ENCODE results near the gene FOXP1. TPM values are rescaled to one million over a fixed set of nuclear protein-coding genes. Genes with fewer than 3 reads are reported as not detected.

The FOXP1 gene
- total and polyA plus RNA-seq, 9 of the 15 experiments (the other 6 are each of a cell fraction or from before 2014, with no cell fraction given), result 7.7 to 34.5 (median 13.7) TPM

DNA sequence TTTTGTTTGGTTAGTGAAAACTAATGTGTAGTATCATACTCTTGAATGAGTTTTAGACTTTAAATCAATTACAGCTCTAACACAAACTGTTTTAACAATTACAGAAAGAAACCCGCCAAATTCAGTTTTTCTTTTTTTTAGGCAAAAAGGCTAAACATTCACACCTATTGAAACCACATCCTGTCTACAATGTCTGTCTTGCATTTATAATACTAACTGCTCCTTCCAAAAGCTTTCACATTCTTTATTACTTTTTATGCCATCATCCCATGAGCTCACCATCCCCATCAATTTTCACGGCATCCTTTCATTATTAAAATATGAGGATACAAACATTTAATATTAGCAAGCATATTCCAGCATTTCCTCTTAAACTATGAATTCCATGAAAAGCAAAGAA, 593.3 kb downstream of the FOXP1 start (continued):
- TF ChIP-seq, protein P1, sequence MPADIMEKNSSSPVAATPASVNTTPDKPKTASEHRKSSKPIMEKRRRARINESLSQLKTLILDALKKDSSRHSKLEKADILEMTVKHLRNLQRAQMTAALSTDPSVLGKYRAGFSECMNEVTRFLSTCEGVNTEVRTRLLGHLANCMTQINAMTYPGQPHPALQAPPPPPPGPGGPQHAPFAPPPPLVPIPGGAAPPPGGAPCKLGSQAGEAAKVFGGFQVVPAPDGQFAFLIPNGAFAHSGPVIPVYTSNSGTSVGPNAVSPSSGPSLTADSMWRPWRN (IDR thresholded peaks at IDR 0.05; ENCODE audit: low read depth), result no peak
- TF ChIP-seq HNRNPK (IDR thresholded peaks at IDR 0.05; ENCODE audit: low read depth, low read length, poor library complexity, severe bottlenecking) (no peak), CTBP1 (IDR thresholded peaks at IDR 0.05; ENCODE audit: borderline replicate concordance) (no peak), MCM5 (IDR thresholded peaks at IDR 0.05; ENCODE audit: low read depth) (no peak), CHCHD3 (CRISPR knock-in tag; IDR thresholded peaks at IDR 0.05) (no peak)

DNA sequence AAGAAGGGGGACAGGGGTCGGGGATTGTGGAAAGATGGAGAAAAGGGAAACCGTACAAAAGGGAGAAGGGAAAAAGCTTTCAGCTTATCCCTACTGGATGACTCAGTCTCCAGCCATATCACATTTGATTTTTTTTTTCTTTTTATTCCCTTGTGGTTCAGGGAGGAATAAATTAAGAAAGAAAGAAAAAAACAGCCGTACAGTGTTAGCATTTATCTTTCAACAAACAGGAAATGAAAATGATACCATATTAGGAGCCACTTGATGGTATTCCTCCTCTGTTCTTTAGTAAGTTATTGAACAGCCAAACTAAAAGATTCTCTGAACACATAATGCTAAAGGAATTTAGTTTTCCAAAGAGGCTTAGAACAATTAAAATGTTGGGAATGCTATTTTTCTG, 594.4 kb downstream of the FOXP1 start:
- Histone ChIP-seq H3K4me1 (replicated peaks in 1 of 2; ENCODE audit: control insufficient read depth in 2 of 2, insufficient read depth in 2 of 2, low read length in 2 of 2) (no peaks in the 10 kb centered on the region), H3K27me3 (ENCODE audit: control insufficient read depth in 2 of 2, insufficient read depth in 2 of 2, low read length in 2 of 2) (no peaks in the 10 kb centered on the region), H4K20me1 (replicated peaks; ENCODE audit: control insufficient read depth, insufficient read depth, low read length) (no peaks in the 10 kb centered on the region), H3K9me3 (replicated peaks; ENCODE audit: control insufficient read depth, insufficient read depth, low read depth, low read length) (no peaks in the 10 kb centered on the region), H2AFZ (ENCODE audit: low read depth, low read length) (no peak overlapping the region), H3K4me2 (ENCODE audit: insufficient read depth, low read length) (no peak overlapping the region), H3K27ac (ENCODE audit: extremely low read depth, low read depth, low read length) (no peak overlapping the region), H3K9me1 (ENCODE audit: control insufficient read depth, insufficient read depth, low read length) (no peaks in the 10 kb centered on the region), H3K79me2 (ENCODE audit: control insufficient read depth, insufficient read depth, low read length) (no peaks in the 10 kb centered on the region), H3K4me3 (no peak overlapping the region), H3K9ac (ENCODE audit: insufficient read depth in 1 of 2, low read depth in 2 of 2, low read length in 2 of 2) (no peak overlapping the region), H3K36me3 (ENCODE audit: control insufficient read depth, insufficient read depth, low read length) (peaks cover 60% of the 10 kb centered on the region; the same call in 1 of the 3 replicates)
- no TSS peak for BruUV-seq (replicated peaks)
- ChIA-PET POLR2A (interaction anchor here (0.6 kb wide), 1 partner anchor 9 kb away, joined by 5 read pairs; no protein-coding TSS in a partner anchor), CTCF (ENCODE audit: low intra/inter-chr PET ratio) (no interaction called here)
- no peak for ATAC-seq
- intact Hi-C loops (cut with micrococcal nuclease) (no loop called here), in situ Hi-C loops (cut with MboI) (no loop called here)
- 83% methylated on average over 3 of the region's 3 CpGs for WGBS (ENCODE audit: insufficient coverage, low coverage, missing lambda C conversion rate)
- no peak for FAIRE-seq
- no peak for DNase-seq (ENCODE audit: extremely low read depth in 1 of 4, low spot score in 3 of 4)
- TF ChIP-seq SAFB (IDR thresholded peaks at IDR 0.05; ENCODE audit: borderline replicate concordance, low read depth, low read length), result no peak
- TF ChIP-seq KLF1 (tag; IDR thresholded peaks at IDR 0.05), result no peak
- TF ChIP-seq, protein P2, sequence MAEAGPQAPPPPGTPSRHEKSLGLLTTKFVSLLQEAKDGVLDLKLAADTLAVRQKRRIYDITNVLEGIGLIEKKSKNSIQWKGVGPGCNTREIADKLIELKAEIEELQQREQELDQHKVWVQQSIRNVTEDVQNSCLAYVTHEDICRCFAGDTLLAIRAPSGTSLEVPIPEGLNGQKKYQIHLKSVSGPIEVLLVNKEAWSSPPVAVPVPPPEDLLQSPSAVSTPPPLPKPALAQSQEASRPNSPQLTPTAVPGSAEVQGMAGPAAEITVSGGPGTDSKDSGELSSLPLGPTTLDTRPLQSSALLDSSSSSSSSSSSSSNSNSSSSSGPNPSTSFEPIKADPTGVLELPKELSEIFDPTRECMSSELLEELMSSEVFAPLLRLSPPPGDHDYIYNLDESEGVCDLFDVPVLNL (CRISPR knock-in tag; IDR thresholded peaks at IDR 0.05; ENCODE audit: low read depth), result no peak
- TF ChIP-seq TCF3 (CRISPR knock-in tag; IDR thresholded peaks at IDR 0.05), result no peak
- no peak for TF ChIP-seq MCM5 (IDR thresholded peaks at IDR 0.05; ENCODE audit: low read depth)
- TF ChIP-seq IRF2 (CRISPR knock-in tag; IDR thresholded peaks at IDR 0.05), result no peak
- TF ChIP-seq ZNF282 (CRISPR knock-in tag; IDR thresholded peaks at IDR 0.05), result no peak
- TF ChIP-seq NFATC3 (IDR thresholded peaks at IDR 0.05), result no peak
- TF ChIP-seq SAP30 (IDR thresholded peaks at IDR 0.05; ENCODE audit: borderline replicate concordance, insufficient read depth, low read depth, low read length, poor library complexity, severe bottlenecking), result no peak
- TF ChIP-seq, protein P3, sequence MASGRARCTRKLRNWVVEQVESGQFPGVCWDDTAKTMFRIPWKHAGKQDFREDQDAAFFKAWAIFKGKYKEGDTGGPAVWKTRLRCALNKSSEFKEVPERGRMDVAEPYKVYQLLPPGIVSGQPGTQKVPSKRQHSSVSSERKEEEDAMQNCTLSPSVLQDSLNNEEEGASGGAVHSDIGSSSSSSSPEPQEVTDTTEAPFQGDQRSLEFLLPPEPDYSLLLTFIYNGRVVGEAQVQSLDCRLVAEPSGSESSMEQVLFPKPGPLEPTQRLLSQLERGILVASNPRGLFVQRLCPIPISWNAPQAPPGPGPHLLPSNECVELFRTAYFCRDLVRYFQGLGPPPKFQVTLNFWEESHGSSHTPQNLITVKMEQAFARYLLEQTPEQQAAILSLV (tag; IDR thresholded peaks at IDR 0.05), result no peak
- no peak for TF ChIP-seq RHOXF2B (CRISPR knock-in tag; conservative IDR thresholded peaks at IDR 0.05)
- no peak for TF ChIP-seq PHTF2 (CRISPR knock-in tag; IDR thresholded peaks at IDR 0.05)
- TF ChIP-seq, protein P4, sequence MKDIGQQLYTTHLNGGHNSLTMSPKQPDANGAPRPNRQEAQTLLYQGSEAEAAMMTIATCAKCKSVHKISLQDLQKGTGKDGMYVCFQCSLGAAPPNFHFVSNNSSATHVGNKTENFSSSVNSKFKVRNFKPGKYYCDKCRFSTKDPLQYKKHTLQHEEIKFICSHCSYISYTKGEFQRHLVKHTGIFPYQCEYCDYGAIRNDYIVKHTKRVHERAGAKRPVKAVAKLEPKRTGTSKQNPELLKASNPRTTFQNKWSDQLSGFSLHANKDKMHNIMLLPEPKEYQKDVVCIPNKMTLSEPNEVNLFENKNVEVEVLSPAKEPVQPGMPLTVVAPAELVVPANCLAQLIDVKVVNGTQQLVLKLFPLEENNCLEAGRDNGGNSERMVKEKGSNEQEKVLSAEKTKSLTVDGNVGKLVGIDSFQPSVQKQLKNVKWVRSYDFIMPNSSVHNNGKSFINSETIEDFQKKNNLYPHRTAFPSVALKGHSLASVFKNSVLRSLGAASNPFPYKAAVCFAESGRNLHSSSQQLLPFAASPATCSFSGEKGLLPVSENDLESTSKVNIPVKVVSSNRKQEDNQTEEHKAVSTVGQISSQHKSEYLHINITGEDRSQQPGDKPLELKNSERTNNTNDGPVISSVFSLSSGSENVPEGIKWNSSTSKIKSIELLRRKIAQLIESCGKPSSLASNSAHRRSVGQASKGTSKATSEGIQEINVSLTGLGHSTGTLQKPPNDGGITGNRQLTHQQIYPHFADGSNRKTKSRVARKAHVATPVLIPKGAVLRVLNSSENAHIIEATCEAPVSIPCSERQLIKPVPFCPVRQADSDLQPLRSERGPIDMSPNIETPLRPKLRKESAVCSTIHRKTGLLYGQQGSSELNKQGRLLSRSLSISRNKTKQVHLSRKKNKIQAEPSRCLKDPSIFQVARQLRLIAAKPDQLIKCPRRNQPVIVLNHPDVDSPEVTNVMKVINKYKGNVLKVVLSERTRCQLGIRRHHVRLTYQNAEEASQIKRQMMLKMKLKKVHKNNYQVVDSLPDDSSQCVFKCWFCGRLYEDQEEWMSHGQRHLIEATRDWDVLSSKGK (CRISPR knock-in tag; IDR thresholded peaks at IDR 0.05), result no peak
